ENCODE results near the gene MAML3. TPM values are rescaled to one million over a fixed set of nuclear protein-coding genes. Genes with fewer than 3 reads are reported as not detected.

MAML3 gene
- total and polyA plus RNA-seq, 9 donors = 11.1 to 23.8 (median 14.9) TPM

GRCh38 chr4:139806929-139807328 is 347.1 kb downstream of the MAML3 start:
- no peaks in the 10 kb centered on the region for H3K9me3 ChIP-seq
- no peaks in the 10 kb centered on the region for H3K36me3 ChIP-seq
- 69 to 84% (median 82%) methylated on average over 4 of the region's 4 CpGs for WGBS, 3 donors
- intact Hi-C loops (cut with DNase I) = loop anchor here in 1 of 4 donors (10.0 kb wide), 1 partner anchor 52 kb away; no protein-coding TSS in a partner anchor
- H3K27ac ChIP-seq = no peak overlapping the region
- H3K4me3 ChIP-seq = no peak overlapping the region
- H3K4me1 ChIP-seq (ENCODE audit: insufficient read depth) = peaks cover 7% of the 10 kb centered on the region
- TF ChIP-seq CTCF (IDR thresholded peaks at IDR 0.05) = no peak
- TF ChIP-seq POLR2A (IDR thresholded peaks at IDR 0.05) = no peak
- no peak for TF ChIP-seq EP300 (IDR thresholded peaks at IDR 0.05)
- H3K27me3 ChIP-seq = no peaks in the 10 kb centered on the region
- DNase-seq = no peak

DNA sequence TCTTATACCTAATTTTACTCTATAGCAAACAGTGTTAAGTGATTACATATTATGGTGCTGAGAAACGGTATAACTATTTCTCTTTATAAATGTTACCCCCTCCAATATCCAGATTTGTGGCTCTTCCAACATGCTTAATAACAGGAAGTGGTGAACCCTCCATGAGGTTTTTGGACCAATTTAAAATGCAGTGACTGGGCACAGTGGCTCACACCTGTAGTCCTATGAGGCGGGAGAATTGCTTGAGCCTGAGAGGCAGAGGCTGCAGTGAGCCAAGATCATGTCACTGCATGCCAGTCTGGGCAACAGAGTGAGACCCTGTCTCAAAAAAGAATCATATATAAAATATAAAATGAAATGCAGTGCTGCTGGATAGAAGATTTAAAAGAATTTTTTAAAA is 351.1 kb downstream of the MAML3 start:
- TF ChIP-seq EP300 (IDR thresholded peaks at IDR 0.05) (no peak), POLR2A (IDR thresholded peaks at IDR 0.05) (no peak), CTCF (IDR thresholded peaks at IDR 0.05) (no peak)
- Histone ChIP-seq H3K9me3 (no peaks in the 10 kb centered on the region), H3K36me3 (no peaks in the 10 kb centered on the region), H3K4me1 (ENCODE audit: insufficient read depth) (peaks cover 3% of the 10 kb centered on the region), H3K27ac (no peak overlapping the region), H3K27me3 (no peaks in the 10 kb centered on the region), H3K4me3 (no peak overlapping the region)
- intact Hi-C loops (cut with DNase I) = loop anchor here in 1 of 4 donors (10.0 kb wide), 1 partner anchor 48 kb away; no protein-coding TSS in a partner anchor
- no peak for DNase-seq
- WGBS, 3 donors = 85 to 90% (median 88%) methylated on average over 2 of the region's 2 CpGs

- Histone ChIP-seq H3K27me3 (no peaks in the 10 kb centered on the region), H3K9me3 (no peaks in the 10 kb centered on the region), H3K4me3 (no peak overlapping the region), H3K27ac (no peak overlapping the region), H3K36me3 (no peaks in the 10 kb centered on the region), H3K4me1 (ENCODE audit: insufficient read depth) (peaks cover 3% of the 10 kb centered on the region)
- TF ChIP-seq CTCF (IDR thresholded peaks at IDR 0.05) = no peak
- no peak for TF ChIP-seq EP300 (IDR thresholded peaks at IDR 0.05)
- no peak for TF ChIP-seq POLR2A (IDR thresholded peaks at IDR 0.05)
- intact Hi-C loops (cut with DNase I) = loop anchor here in 1 of 4 donors (10.0 kb wide), 1 partner anchor 48 kb away; no protein-coding TSS in a partner anchor
- 92 to 96% (median 96%) methylated on average over 1 of the region's 1 CpG for WGBS, 3 donors
- DNase-seq = no peak
Observed at GRCh38 chr4:139802488-139802887, 351.5 kb downstream of the MAML3 start.

- Histone ChIP-seq H3K9me3 (no peaks in the 10 kb centered on the region), H3K4me1 (ENCODE audit: insufficient read depth) (peaks cover 3% of the 10 kb centered on the region), H3K4me3 (no peak overlapping the region), H3K36me3 (no peaks in the 10 kb centered on the region), H3K27me3 (no peaks in the 10 kb centered on the region), H3K27ac (no peak overlapping the region)
- 97 to 100% (median 97%) methylated on average over 6 of the region's 6 CpGs for WGBS, 3 donors
- DNase-seq = no peak
- intact Hi-C loops (cut with DNase I) = loop anchor here in 1 of 4 donors (10.0 kb wide), 1 partner anchor 47 kb away; no protein-coding TSS in a partner anchor
- no peak for TF ChIP-seq EP300 (IDR thresholded peaks at IDR 0.05)
- no peak for TF ChIP-seq CTCF (IDR thresholded peaks at IDR 0.05)
- no peak for TF ChIP-seq POLR2A (IDR thresholded peaks at IDR 0.05)
Observed at GRCh38 chr4:139801895-139802294, 352.1 kb downstream of the MAML3 start.
